Chondrocyte (in vitro differentiated cells): Measurements from ENCODE around the gene PKD1L1. TPM values are rescaled to one million over a fixed set of nuclear protein-coding genes. Genes with fewer than 3 reads are reported as not detected.

Experiments
- DNase-seq: peaks from one replicate; pipeline ENCODE4 v3.0.0; 2021; ENCODE audit warnings: mixed read lengths, low spot score
- H3K27ac Mint-ChIP-seq: one replicate; pipeline ENCODE4 v1.8.0; 2021; ENCODE audit warnings: mild to moderate bottlenecking, moderate library complexity, mixed read lengths; ENCODE audit not compliant: unreplicated experiment
- H3K27me3 Mint-ChIP-seq: 2 replicates; pipeline ENCODE4 v1.8.0; 2021; ENCODE audit warnings: low read depth, mixed read lengths
- H3K36me3 Mint-ChIP-seq: 2 replicates; pipeline ENCODE4 v1.8.0; 2021; ENCODE audit warnings: low read depth, mixed read lengths
- H3K4me1 Mint-ChIP-seq: 2 replicates; pipeline ENCODE4 v1.8.0; 2021; ENCODE audit warnings: low read depth, mild to moderate bottlenecking, mixed read lengths
- H3K4me3 Mint-ChIP-seq: one replicate; pipeline ENCODE4 v1.8.0; 2021; ENCODE audit warnings: mild to moderate bottlenecking, moderate library complexity, mixed read lengths; ENCODE audit not compliant: unreplicated experiment
- H3K9me3 Mint-ChIP-seq: 2 replicates; pipeline ENCODE4 v1.8.0; 2021; ENCODE audit warnings: low read depth, mixed read lengths
- total RNA-seq: library from RNA; stranded (reverse); gene quantifications from 3 replicates; pipeline ENCODE4 v1.2.1, GENCODE V29; 2021
- TF ChIP-seq, protein P1 (sequence below): fragments of 200-600 bp; sonication (generic); IDR thresholded peaks from 2 replicates; pipeline ENCODE4 v1.5.0; 2021; ENCODE audit warnings: antibody characterized with exemption, mild to moderate bottlenecking, moderate library complexity

The PKD1L1 gene
- total RNA-seq, 1 donor from 2014 or later = 0.25 TPM

GRCh38 chr7:47890125-47890524 lies 58.1 kb downstream of the PKD1L1 start:
- DNase-seq = no peak
- Mint-ChIP-seq H3K36me3 (no peaks in the 10 kb centered on the region), H3K4me3 (no peak overlapping the region), H3K9me3 (no peaks in the 10 kb centered on the region), H3K4me1 (peaks cover 6% of the 10 kb centered on the region), H3K27ac (no peak overlapping the region), H3K27me3 (no peaks in the 10 kb centered on the region)
- TF ChIP-seq, protein P1, sequence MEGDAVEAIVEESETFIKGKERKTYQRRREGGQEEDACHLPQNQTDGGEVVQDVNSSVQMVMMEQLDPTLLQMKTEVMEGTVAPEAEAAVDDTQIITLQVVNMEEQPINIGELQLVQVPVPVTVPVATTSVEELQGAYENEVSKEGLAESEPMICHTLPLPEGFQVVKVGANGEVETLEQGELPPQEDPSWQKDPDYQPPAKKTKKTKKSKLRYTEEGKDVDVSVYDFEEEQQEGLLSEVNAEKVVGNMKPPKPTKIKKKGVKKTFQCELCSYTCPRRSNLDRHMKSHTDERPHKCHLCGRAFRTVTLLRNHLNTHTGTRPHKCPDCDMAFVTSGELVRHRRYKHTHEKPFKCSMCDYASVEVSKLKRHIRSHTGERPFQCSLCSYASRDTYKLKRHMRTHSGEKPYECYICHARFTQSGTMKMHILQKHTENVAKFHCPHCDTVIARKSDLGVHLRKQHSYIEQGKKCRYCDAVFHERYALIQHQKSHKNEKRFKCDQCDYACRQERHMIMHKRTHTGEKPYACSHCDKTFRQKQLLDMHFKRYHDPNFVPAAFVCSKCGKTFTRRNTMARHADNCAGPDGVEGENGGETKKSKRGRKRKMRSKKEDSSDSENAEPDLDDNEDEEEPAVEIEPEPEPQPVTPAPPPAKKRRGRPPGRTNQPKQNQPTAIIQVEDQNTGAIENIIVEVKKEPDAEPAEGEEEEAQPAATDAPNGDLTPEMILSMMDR = no peak

DNA sequence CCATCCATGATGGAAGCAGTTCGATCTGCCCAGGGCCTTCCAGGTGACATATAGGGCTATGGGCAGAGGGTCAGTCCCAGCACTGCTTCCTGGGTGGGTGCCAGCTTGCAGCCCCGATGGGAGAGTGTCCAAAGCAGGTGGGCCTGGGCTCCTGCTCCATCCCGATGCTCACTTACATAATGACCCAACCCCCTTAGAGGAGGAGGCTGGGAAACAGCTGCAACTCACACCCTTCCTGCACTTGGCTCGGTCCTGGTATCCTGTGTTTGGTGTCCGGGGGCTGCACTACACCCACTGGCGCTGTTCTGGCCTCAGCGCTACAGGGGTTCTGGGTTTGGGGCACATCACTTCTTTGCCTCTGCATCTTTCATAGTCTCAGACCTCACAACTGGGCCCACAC lies 58.5 kb downstream of the PKD1L1 start:
- H3K4me1 Mint-ChIP-seq = peaks cover 6% of the 10 kb centered on the region
- H3K27ac Mint-ChIP-seq = no peak overlapping the region
- no peaks in the 10 kb centered on the region for H3K9me3 Mint-ChIP-seq
- no peak for DNase-seq
- TF ChIP-seq, protein P1 = no peak
- H3K4me3 Mint-ChIP-seq = no peak overlapping the region
- H3K36me3 Mint-ChIP-seq = no peaks in the 10 kb centered on the region
- no peaks in the 10 kb centered on the region for H3K27me3 Mint-ChIP-seq

GRCh38 chr7:47888371-47889265 lies 59.6 kb downstream of the PKD1L1 start:
- TF ChIP-seq, protein P1 = no peak
- Mint-ChIP-seq H3K27me3 (no peaks in the 10 kb centered on the region), H3K4me1 (peaks cover 6% of the 10 kb centered on the region), H3K36me3 (no peaks in the 10 kb centered on the region), H3K4me3 (no peak overlapping the region), H3K27ac (no peak overlapping the region), H3K9me3 (no peaks in the 10 kb centered on the region)
- DNase-seq = no peak

DNA sequence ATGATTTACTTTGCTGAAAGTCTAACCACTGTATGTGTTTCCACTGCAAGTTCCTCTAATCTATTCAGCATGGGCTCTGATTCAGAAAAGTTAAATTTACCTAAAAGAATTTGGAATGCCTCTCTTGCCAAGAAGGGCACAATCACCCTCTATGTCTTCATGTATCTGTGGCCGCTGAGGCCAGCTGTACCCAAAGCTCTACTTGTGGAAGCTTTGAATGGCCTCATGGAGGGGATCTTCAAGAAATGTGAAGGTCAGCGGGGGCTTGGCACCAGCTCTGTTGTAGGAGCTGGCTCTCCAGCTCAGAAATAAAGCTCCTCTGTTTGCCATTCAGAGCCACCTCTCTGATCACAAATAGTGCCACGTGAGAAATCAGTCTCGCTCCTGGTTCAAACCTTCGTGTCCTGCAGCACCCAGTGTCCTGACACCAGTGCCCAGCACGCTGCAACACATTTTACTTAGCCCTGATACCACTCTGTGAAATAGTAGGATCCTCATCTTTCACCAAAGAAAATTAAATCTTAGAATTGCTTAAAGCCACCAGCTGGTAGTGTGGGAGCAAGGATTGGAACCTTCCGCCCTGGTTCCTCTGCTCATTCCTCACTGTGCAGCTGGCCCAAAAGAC lies 61.1 kb downstream of the PKD1L1 start:
- H3K4me3 Mint-ChIP-seq = no peak overlapping the region
- TF ChIP-seq, protein P1 = no peak
- no peaks in the 10 kb centered on the region for H3K27me3 Mint-ChIP-seq
- no peaks in the 10 kb centered on the region for H3K9me3 Mint-ChIP-seq
- H3K27ac Mint-ChIP-seq = no peak overlapping the region
- H3K36me3 Mint-ChIP-seq = no peaks in the 10 kb centered on the region
- peaks cover 6% of the 10 kb centered on the region for H3K4me1 Mint-ChIP-seq
- no peak for DNase-seq

DNA sequence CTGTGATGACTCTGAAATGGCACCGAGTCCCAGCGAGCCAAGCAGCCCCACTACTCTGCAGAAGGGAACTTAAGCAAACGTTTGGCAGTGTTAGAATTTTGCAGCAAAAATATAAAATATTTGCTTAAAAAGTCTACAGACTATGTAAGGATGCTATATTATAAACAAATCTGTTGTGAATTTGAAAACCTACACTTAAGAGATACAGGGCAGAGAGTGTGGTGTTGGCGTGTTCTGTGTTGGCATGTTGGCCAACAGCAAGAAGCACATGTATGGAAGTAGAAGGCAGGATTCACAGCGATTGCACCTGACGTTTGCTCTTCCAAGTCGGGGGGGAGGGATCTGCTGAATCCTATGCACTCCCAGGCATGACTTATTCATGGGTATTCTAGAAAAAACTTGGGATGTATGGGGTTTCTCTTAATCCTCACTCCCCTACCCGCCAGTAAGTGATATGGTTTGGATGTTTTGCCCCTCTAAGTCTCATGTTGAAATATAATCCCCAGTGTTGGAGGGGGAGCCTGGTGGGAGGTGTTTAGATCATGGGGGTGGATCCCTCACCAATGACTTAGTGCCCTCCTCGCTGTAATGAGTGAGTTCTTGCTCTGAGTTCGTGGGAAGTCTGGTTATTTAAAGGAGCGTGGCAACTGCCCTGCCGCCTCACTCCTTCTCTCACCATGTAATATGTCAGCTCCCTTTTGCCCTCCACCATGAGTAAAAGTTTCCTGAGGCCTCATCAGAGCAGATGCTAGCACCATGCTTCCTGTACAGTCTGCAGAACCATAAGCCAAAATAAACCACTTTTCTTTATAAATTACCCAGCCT lies 62.1 kb downstream of the PKD1L1 start:
- Mint-ChIP-seq H3K27ac (no peak overlapping the region), H3K4me1 (peaks cover 7% of the 10 kb centered on the region), H3K4me3 (no peak overlapping the region), H3K27me3 (no peaks in the 10 kb centered on the region), H3K36me3 (no peaks in the 10 kb centered on the region), H3K9me3 (no peaks in the 10 kb centered on the region)
- no peak for DNase-seq
- TF ChIP-seq, protein P1 = no peak
